HG03060 (cell line): ENCODE measurements around the gene FGFBP2.

Experiments used
- ATAC-seq: cut with Tn5 transposase; IDR thresholded peaks from one replicate; pipeline ENCODE4 v1.9.1; 2021; ENCODE audit warnings: low read depth, moderate number of reproducible peaks; ENCODE audit not compliant: unreplicated experiment

Gene FGFBP2, protein sequence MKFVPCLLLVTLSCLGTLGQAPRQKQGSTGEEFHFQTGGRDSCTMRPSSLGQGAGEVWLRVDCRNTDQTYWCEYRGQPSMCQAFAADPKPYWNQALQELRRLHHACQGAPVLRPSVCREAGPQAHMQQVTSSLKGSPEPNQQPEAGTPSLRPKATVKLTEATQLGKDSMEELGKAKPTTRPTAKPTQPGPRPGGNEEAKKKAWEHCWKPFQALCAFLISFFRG

DNA sequence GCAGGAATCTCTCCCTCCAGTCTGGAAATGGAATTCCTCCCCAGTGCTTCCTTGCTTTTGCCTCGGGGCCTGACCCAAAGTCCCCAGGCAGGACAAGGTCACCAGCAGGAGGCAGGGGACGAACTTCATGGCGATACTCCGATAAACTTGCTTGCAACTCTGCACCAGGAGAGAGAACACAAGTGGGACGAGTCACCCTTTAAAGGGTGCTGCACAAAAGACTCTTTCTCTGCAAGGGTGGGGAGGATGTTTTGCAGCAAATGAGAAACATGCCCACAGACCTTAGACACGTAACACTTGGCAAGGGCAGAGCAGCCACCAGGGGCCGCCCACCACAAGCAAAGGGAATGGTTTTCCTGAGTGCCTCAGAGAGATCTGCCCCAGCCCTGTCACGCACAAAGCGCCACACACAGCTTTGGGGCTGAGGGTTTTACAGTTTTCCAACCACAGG lies at the start of gene FGFBP2:
Gene FGFBP2, minus strand, starts transcription at position 175 of the 451 bp plus-strand sequence. Its CDS starts 46 bp downstream, at position 129.
- ATAC-seq: no peak

- no peak for ATAC-seq
Observed at GRCh38 chr4:16011173-16011572, 48.2 kb upstream of the FGFBP2 start.

- no peak for ATAC-seq
Observed at GRCh38 chr4:16009153-16009552, 46.2 kb upstream of the FGFBP2 start.

GRCh38 chr4:16007471-16008095 lies 44.6 kb upstream of the FGFBP2 start:
- no peak for ATAC-seq

- ATAC-seq: no peak
Observed at GRCh38 chr4:16006771-16007446, 43.9 kb upstream of the FGFBP2 start.

DNA sequence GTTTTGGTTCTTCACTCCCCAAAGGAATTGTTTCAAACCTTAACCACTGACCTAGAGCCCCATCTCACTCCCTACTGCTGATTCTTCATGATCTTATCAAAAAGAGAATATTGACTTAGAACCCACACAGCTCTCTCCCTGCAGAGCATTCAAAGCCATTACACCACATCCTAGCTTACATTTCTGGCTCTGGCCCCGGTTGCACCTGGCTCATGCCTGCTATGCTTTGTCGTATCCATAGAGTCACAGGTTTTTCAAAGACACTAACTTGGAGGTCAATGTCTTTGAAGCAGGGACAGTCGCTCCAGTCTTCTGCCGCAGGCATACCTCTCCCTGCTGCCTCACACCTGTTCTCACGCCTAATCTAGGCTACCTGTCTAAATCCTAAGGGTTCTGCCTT lies 42.7 kb upstream of the FGFBP2 start:
- no peak for ATAC-seq

DNA sequence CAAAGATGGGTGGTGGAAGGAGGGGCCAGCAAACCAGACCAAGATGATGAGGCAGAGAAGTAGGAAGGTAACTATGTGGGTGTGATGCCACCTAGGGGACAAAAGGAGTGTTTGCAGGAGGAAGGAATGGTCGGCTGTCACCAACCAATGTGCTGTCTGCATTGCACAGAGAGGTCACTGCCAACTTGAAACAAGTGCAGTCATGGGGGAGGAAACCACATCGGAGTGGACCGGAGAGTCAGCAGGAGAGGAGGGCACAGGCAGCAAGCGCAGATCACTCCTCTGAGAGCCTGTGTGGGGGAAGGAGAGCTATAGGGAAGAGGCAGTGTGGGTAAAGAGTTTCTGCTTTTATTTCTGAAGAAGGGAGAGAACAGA lies 38.5 kb upstream of the FGFBP2 start:
- ATAC-seq: peak; percentile 71

- no peak for ATAC-seq
Observed at GRCh38 chr4:16000708-16001483, 37.9 kb upstream of the FGFBP2 start.

- ATAC-seq: no peak
Observed at GRCh38 chr4:15996773-15997172, 33.8 kb upstream of the FGFBP2 start.

- no peak for ATAC-seq
Observed at GRCh38 chr4:15995826-15996225, 32.9 kb upstream of the FGFBP2 start.

- no peak for ATAC-seq
Observed at GRCh38 chr4:15992167-15992485, 29.2 kb upstream of the FGFBP2 start.

DNA sequence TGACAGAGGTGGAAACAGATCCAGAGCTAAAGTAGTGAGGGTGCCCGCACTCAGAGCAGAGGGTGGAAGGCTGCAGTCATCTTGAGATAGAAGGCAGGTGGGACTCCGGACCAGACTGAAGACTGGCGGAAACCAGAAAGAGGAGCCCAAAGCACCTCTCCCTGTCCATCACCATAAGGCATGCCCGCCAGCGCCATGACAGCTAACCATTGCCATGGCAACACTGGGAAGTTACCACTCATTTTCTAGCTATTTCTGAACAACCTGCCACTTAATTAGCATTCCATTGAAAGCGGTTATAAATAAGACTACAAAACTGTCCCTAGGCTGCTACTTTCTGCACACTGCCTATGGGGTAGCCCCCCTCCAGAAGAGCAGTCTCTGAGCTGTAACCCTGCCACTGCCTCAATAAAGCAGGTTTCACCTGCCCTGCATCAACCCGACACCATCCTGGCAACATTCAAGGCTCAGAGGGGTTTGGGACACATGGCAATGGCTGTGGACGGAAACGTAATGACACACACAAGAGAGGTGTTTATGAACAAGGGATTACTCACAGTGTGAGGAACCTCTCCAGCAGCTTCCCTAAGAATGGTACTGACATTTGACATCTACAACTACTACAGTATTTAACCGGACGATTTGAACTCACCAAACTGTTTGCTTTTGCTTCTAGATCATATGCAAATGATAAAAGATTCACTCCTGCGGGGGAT lies 27.8 kb upstream of the FGFBP2 start:
- no peak for ATAC-seq

DNA sequence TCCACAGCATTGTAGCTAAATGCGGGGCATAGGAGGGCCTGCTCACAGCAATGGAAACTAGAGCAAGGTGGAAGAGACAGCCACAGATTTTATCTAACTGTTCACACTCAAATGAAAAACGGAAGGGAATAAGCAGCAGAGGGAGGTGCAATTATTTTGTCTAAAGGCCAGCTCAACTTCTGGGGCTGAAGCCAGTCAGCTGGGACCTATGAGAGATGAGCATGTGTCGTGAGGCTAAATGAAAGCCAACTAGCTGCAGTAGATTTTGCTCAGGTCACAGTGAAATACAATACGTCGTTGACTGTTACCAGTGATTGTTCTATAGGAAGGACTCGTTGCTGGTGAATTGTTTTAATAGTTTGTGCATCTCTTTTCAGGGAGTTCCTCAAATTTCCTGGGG lies 26.4 kb upstream of the FGFBP2 start:
- no peak for ATAC-seq

GRCh38 chr4:15988222-15988621 lies 25.2 kb upstream of the FGFBP2 start:
- ATAC-seq: no peak

GRCh38 chr4:15986907-15987306 lies 23.9 kb upstream of the FGFBP2 start:
- ATAC-seq: no peak

- ATAC-seq: no peak
Observed at GRCh38 chr4:15983610-15984009, 20.6 kb upstream of the FGFBP2 start.

GRCh38 chr4:15982842-15983524 lies 20.0 kb upstream of the FGFBP2 start:
- no peak for ATAC-seq

- no peak for ATAC-seq
Observed at GRCh38 chr4:15976456-15977447, 13.8 kb upstream of the FGFBP2 start.
